Measurements from ENCODE around the gene DSG2. TPM values are rescaled to one million over a fixed set of nuclear protein-coding genes. Genes with fewer than 3 reads are reported as not detected.

DSG2 gene
- total RNA-seq, 1 donor from 2014 or later, result not detected

DNA sequence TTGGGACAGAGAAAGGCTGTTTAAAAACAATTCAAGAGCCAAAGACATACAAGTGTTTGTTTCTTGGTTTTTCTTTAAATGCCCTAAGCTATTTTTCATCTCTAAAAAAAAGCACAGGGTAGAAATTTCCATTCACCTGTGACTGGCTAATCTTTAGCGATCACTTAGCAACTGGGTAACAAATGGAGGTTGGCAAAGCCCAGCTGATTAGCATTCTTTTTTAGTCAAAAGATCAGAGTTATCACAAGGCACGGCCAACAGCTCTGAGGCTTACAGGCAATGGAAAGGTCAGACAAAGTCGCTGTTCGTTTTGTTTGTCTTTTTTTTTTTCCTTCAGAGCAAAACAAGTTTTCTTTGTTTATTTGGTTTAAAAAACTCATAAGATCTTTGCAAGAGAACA lies 64.7 kb downstream of the DSG2 start:
- ChIA-PET CTCF (interaction anchor here (1.2 kb wide), 1 partner anchor 160 kb away, joined by 3 read pairs; no protein-coding TSS in a partner anchor), POLR2A (no interaction called here)
- Mint-ChIP-seq H3K36me3 (ENCODE audit: low read depth) (no peaks in the 10 kb centered on the region), H3K4me1 (no peaks in the 10 kb centered on the region), H3K27ac (no peak overlapping the region), H3K9me3 (no peaks in the 10 kb centered on the region), H3K27me3 (peaks cover 4% of the 10 kb centered on the region), H3K4me3 (no peak overlapping the region)
- ATAC-seq (ENCODE audit: low read depth) (no peak), DNase-seq (no peak)
- TF ChIP-seq, protein P1, sequence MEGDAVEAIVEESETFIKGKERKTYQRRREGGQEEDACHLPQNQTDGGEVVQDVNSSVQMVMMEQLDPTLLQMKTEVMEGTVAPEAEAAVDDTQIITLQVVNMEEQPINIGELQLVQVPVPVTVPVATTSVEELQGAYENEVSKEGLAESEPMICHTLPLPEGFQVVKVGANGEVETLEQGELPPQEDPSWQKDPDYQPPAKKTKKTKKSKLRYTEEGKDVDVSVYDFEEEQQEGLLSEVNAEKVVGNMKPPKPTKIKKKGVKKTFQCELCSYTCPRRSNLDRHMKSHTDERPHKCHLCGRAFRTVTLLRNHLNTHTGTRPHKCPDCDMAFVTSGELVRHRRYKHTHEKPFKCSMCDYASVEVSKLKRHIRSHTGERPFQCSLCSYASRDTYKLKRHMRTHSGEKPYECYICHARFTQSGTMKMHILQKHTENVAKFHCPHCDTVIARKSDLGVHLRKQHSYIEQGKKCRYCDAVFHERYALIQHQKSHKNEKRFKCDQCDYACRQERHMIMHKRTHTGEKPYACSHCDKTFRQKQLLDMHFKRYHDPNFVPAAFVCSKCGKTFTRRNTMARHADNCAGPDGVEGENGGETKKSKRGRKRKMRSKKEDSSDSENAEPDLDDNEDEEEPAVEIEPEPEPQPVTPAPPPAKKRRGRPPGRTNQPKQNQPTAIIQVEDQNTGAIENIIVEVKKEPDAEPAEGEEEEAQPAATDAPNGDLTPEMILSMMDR (IDR thresholded peaks at IDR 0.05), result no peak
- intact Hi-C loops (cut with micrococcal nuclease), result no loop called here

DNA sequence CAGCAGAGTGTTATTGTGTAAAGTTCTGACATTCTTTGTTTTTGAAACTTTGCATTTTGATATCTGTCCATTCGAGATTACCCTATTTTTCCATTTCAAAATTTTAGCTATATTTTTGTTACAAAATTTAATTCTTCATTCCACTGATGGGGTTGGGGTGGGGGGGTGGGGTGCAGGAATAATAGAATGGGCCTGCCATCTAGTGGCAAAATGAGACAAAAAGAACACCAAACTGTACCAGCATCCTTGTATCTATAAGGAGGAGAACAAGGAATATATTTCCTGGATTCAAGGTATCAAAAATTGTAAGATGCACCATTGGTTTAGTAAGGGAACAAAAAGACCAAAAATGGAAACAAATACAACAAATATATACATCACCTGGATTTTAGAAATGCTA lies 65.8 kb downstream of the DSG2 start:
- ATAC-seq (ENCODE audit: low read depth), result no peak
- H3K36me3 Mint-ChIP-seq (ENCODE audit: low read depth), result no peaks in the 10 kb centered on the region
- peaks cover 4% of the 10 kb centered on the region for H3K27me3 Mint-ChIP-seq
- CTCF ChIA-PET, result interaction anchor here (1.1 to 1.8 kb wide), 3 partner anchors 8 to 159 kb away, joined by 3 to 8 read pairs (median 3); no protein-coding TSS in a partner anchor
- no peak for DNase-seq
- intact Hi-C loops (cut with micrococcal nuclease), result no loop called here
- no peak overlapping the region for H3K4me3 Mint-ChIP-seq
- TF ChIP-seq, protein P1 (IDR thresholded peaks at IDR 0.05), result no peak
- no peaks in the 10 kb centered on the region for H3K9me3 Mint-ChIP-seq
- H3K4me1 Mint-ChIP-seq, result no peaks in the 10 kb centered on the region
- POLR2A ChIA-PET, result no interaction called here
- no peak overlapping the region for H3K27ac Mint-ChIP-seq

DNA sequence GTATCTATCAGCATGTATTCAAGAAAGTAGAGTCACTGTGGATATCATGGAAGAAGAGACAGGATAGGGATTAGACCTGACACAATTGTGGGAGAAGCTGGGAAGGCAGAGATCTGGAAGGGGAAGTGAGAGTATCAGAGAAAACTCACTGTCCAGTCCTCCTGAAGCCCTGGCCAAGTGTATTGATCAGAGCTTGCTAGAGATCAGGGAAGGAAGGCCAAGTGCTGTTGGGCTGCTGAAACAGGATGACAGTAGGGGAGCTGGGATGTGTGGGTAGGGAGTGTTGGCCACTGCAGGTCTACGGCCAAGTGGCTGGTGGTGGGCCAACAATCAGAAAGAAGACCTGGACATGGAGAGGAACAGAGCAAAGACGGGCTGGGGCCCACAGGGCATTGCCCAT lies 67.4 kb downstream of the DSG2 start:
- ATAC-seq (ENCODE audit: low read depth), result no peak
- POLR2A ChIA-PET, result no interaction called here
- Mint-ChIP-seq H3K36me3 (ENCODE audit: low read depth) (no peaks in the 10 kb centered on the region), H3K27me3 (peaks cover 4% of the 10 kb centered on the region), H3K4me1 (no peaks in the 10 kb centered on the region), H3K9me3 (no peaks in the 10 kb centered on the region), H3K4me3 (no peak overlapping the region), H3K27ac (no peak overlapping the region)
- intact Hi-C loops (cut with micrococcal nuclease), result no loop called here
- DNase-seq, result no peak
- CTCF ChIA-PET, result no interaction called here
- TF ChIP-seq, protein P1 (IDR thresholded peaks at IDR 0.05), result no peak

DNA sequence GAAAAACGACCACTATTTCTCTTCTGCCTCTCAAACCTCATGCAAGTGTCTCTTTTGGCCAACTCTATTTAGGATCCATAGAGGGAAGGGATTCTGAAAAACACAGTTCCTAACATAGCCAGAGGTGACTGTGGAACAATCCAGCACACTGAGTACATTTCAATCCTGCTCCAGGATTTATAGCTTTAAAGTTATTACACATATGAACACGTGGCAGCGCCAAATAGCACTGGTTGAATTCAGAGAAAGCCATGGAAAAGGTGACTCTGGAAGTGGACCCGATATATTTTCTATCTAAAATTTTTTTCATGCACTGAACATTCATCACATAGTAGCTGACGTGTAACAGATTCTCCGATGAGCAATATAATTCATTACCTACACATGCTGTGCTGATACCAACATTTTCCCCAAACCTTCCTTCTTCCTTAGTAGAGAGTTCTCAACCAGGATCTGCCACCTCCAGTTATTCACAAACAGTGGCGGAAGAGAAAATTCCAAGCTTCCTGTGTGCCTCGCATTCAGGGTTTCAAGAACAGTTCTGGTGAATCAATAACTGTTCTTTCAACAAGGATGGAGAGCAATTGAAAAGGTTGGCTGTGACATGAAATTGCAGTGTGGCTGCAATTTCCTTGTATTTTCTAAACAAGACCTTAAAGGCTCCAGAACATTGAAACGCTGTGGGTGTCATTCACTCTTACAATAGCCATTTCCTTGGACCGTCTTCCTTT lies 68.0 kb downstream of the DSG2 start:
- Mint-ChIP-seq H3K9me3 (no peaks in the 10 kb centered on the region), H3K27me3 (peaks cover 4% of the 10 kb centered on the region), H3K4me3 (no peak overlapping the region), H3K36me3 (ENCODE audit: low read depth) (no peaks in the 10 kb centered on the region), H3K27ac (no peak overlapping the region), H3K4me1 (no peaks in the 10 kb centered on the region)
- TF ChIP-seq, protein P1 (IDR thresholded peaks at IDR 0.05), result no peak
- ATAC-seq (ENCODE audit: low read depth) (no peak), DNase-seq (no peak)
- POLR2A ChIA-PET, result no interaction called here
- CTCF ChIA-PET, result interaction anchor here (0.6 kb wide), 1 partner anchor 161 kb away, joined by 3 read pairs; no protein-coding TSS in a partner anchor
- intact Hi-C loops (cut with micrococcal nuclease), result no loop called here

DNA sequence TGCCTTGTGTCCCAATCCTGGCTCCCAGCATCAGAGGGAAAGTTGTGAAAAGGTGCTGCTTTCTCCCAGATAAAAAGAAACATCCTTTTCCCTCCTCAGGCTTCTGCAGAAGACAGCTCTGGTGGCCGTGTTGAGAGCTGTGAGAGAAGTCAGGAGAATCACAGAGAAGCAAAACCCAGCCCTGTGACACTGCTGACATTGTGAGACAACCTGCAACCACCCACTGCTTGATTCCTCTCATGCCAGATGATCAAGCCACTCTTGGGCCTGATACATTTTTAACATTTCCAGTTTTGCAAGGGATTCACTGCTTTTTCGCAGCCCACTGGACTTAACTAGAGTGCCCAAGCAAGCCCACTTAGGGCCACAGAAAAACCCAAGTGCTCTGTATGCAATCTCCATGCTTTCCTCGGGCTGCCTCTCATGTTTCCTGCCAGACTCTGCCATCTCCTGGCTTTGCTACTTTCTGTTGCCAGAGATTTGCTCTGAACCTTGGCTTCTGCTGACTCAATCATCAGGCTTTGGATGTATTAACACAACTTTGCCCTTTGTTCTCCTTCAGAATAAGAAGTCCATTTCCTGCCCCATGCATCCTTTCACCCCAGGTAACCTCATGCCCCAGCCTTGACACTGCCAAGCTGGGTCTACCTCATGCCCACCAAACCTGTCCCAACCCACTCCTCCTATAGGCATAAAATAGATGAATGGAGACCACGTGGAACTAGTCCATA lies 68.8 kb downstream of the DSG2 start:
- ATAC-seq (ENCODE audit: low read depth) (no peak), DNase-seq (no peak)
- Mint-ChIP-seq H3K4me1 (no peaks in the 10 kb centered on the region), H3K27ac (no peak overlapping the region), H3K4me3 (no peak overlapping the region), H3K9me3 (no peaks in the 10 kb centered on the region), H3K36me3 (ENCODE audit: low read depth) (no peaks in the 10 kb centered on the region), H3K27me3 (peaks cover 4% of the 10 kb centered on the region)
- intact Hi-C loops (cut with micrococcal nuclease), result no loop called here
- TF ChIP-seq, protein P1 (IDR thresholded peaks at IDR 0.05), result no peak
- ChIA-PET POLR2A (no interaction called here), CTCF (interaction anchor here (0.6 kb wide), 1 partner anchor 160 kb away, joined by 3 read pairs; no protein-coding TSS in a partner anchor)
